ENCODE data around the gene DDC.

DNA sequence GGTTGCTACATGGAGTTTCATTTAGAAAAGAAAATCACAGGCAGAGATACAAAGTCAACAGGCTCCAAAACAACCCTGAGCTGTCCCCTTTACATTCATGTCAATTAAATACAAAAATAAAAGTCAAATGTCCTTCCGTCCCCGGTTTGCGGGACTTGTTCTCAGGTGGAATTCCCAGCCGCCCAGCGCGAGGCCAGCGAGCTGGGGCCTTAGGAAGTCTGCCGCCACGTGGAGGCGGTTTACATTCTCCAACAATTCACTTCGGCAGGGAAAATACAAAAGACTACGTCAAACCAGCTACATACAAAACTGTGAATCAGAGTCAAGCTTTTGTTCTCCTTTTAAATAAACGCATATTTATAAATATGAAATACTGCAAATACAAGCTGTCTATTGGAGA lies 25.3 kb upstream of the DDC start:
- TF ChIP-seq, protein P1, sequence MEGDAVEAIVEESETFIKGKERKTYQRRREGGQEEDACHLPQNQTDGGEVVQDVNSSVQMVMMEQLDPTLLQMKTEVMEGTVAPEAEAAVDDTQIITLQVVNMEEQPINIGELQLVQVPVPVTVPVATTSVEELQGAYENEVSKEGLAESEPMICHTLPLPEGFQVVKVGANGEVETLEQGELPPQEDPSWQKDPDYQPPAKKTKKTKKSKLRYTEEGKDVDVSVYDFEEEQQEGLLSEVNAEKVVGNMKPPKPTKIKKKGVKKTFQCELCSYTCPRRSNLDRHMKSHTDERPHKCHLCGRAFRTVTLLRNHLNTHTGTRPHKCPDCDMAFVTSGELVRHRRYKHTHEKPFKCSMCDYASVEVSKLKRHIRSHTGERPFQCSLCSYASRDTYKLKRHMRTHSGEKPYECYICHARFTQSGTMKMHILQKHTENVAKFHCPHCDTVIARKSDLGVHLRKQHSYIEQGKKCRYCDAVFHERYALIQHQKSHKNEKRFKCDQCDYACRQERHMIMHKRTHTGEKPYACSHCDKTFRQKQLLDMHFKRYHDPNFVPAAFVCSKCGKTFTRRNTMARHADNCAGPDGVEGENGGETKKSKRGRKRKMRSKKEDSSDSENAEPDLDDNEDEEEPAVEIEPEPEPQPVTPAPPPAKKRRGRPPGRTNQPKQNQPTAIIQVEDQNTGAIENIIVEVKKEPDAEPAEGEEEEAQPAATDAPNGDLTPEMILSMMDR (IDR thresholded peaks at IDR 0.05 in 4 of 5, conservative IDR thresholded peaks at IDR 0.05 in 1 of 5), result no peak
- TF ChIP-seq POLR2A (IDR thresholded peaks at IDR 0.05), result no peak
